Ovary (tissue), 9 donors: ENCODE measurements around the gene SAP30L. TPM values are rescaled to one million over a fixed set of nuclear protein-coding genes. Genes with fewer than 3 reads are reported as not detected.

Experiments used
- DNase-seq, 5 donors: peaks; one replicate each; pipeline ENCODE4 v3.0.0-alpha.2; 2019 to 2020
- H3K27ac ChIP-seq, 2 donors: fragments of 200-600 bp; one replicate each; pipeline versions ENCODE4 v1.5.1 to v1.8.0; 2019 to 2022
- H3K27me3 ChIP-seq: fragments of 200-600 bp; one replicate; pipeline ENCODE4 v1.8.0; 2022
- H3K36me3 ChIP-seq: fragments of 200-600 bp; sonication (generic); one replicate; pipeline ENCODE4 v1.5.1; 2019
- H3K4me1 ChIP-seq: one replicate; pipeline ENCODE4 v1.8.1; 2013; ENCODE audit warnings: mild to moderate bottlenecking, moderate library complexity; ENCODE audit not compliant: insufficient read depth
- H3K4me3 ChIP-seq: fragments of 200-600 bp; sonication (generic); one replicate; pipeline ENCODE4 v1.5.1; 2017
- H3K9me3 ChIP-seq, 2 donors: fragments of 200-600 bp in 1 of 2; sonication (generic) in 1 of 2; one replicate each; pipeline versions ENCODE4 v1.5.1 to v1.8.1; 2013 to 2019; ENCODE audit warnings: mild to moderate bottlenecking in 1 of 2, moderate library complexity in 1 of 2
- EP300 ChIP-seq: sonication (generic); formaldehyde crosslinking; IDR thresholded peaks from one replicate; pipeline ENCODE4 v1.6.1; 2017; ENCODE audit warnings: antibody characterized with exemption
- POLR2A ChIP-seq: fragments of 450-650 bp; IDR thresholded peaks from one replicate; pipeline ENCODE4 v1.6.1; 2017; ENCODE audit warnings: antibody characterized with exemption, mild to moderate bottlenecking, moderate library complexity
- WGBS, 3 donors: extraction: QIAGEN DNeasy Blood & Tissue Kit in 1 of 3; methylation state at CpG; one replicate each; pipeline versions ENCODE4 v1.1.5 to v1.1.7; 2013 to 2017; 5-methylcytosine and 5-hydroxymethylcytosine counted together
- intact Hi-C, 4 donors: fragments of 100-400 bp; cut with DNase I; formaldehyde crosslinking; loops; one replicate each; pipeline versions ENCODE4 v1.11.0 to v1.15.1; 2022 to 2023
- polyA plus RNA-seq, 2 donors: library from polyadenylated mRNA; stranded (reverse); fragments of 200-250 nt in 1 of 2; fragments of 350-450 nt in 1 of 2; fragmentation: Illumina TruSeq in 1 of 2; extraction: RNeasy Lipid Tissue Mini Kit (QIAGEN cat#74804) in 1 of 2; gene quantifications; one replicate each; pipeline ENCODE4 v1.2.3, GENCODE V29; 2013 to 2014
- total RNA-seq, 7 donors: library from RNA; depleted of rRNA in 2 of 7; stranded (reverse); fragments of >200 nt in 2 of 7; fragmentation: NEBNext Ultra II Directional in 3 of 7; extraction: Animal tissue kit (Norgen Biotek cat#: 25700) in 3 of 7; gene quantifications; one replicate each; pipeline versions ENCODE4 v1.1.0 to v1.2.4, GENCODE V29; 2016 to 2023
- TF ChIP-seq, protein P1 (sequence below), 3 donors: fragments of 450-650 bp in 2 of 3; fragments of 200-600 bp in 1 of 3; IDR thresholded peaks; one replicate each; pipeline versions ENCODE4 v1.5.1 to v1.8.0; 2016 to 2022; ENCODE audit warnings: antibody characterized with exemption in 3 of 3, mild to moderate bottlenecking in 1 of 3
- donor health status: DM: no; HTN: no; CAD: no; lungs with moderate emphysema.
- donor health status: DM: no; HTN: no; CAD: no.
- donor health status: Bipolar disorder and iron deficiency.
- donor health status: DM: yes; HTN: yes; CAD: no.
- donor health status: DM: no; HTN: no; CAD: no.
- donor health status: DM: yes; HTN: yes; CAD: no.

Gene SAP30L
- total and polyA plus RNA-seq, 9 donors = 18.7 to 63.1 (median 41.5) TPM

GRCh38 chr5:154406826-154407225 lies 39.0 kb upstream of the SAP30L start:
- no peaks in the 10 kb centered on the region for H3K36me3 ChIP-seq
- no peak for DNase-seq
- TF ChIP-seq POLR2A (no peak), EP300 (no peak)
- TF ChIP-seq, protein P1, sequence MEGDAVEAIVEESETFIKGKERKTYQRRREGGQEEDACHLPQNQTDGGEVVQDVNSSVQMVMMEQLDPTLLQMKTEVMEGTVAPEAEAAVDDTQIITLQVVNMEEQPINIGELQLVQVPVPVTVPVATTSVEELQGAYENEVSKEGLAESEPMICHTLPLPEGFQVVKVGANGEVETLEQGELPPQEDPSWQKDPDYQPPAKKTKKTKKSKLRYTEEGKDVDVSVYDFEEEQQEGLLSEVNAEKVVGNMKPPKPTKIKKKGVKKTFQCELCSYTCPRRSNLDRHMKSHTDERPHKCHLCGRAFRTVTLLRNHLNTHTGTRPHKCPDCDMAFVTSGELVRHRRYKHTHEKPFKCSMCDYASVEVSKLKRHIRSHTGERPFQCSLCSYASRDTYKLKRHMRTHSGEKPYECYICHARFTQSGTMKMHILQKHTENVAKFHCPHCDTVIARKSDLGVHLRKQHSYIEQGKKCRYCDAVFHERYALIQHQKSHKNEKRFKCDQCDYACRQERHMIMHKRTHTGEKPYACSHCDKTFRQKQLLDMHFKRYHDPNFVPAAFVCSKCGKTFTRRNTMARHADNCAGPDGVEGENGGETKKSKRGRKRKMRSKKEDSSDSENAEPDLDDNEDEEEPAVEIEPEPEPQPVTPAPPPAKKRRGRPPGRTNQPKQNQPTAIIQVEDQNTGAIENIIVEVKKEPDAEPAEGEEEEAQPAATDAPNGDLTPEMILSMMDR (IDR thresholded peaks at IDR 0.05) = no peak
- WGBS, 3 donors = 61 to 70% (median 61%) methylated on average over 4 of the region's 4 CpGs
- no peak overlapping the region for H3K4me3 ChIP-seq
- no peak overlapping the region for H3K27ac ChIP-seq
- H3K27me3 ChIP-seq = no peaks in the 10 kb centered on the region
- intact Hi-C loops = loop anchor here in 2 of 4 donors (10.0 kb wide), 3 partner anchors 212 to 332 kb away; partner anchors contain the start of gene GALNT10 (in 1 of the 2)
- peaks cover 6% of the 10 kb centered on the region for H3K4me1 ChIP-seq
- no peaks in the 10 kb centered on the region for H3K9me3 ChIP-seq

DNA sequence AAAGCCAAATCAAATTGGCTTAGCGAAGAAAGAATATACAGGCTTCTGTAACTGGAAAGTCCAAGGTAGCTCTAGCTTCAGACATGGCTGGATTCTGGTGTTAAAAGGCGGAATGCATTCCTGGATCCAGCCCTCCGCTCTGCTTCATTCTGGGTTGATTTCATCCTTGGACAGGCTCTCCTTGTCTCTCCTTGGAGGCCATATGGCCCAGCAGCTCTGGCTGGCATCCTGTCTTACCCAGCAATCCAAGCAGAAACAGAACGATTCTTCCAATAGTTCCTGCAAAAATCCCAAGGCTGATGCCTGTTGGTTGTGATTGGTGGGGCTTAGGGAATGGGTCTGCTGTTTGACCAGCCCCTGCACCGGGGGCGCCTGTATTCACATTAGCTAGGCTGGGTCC lies 37.0 kb upstream of the SAP30L start:
- no peak for DNase-seq
- intact Hi-C loops = loop anchor here in 2 of 4 donors (10.0 kb wide), 3 partner anchors 214 to 334 kb away; partner anchors contain the start of gene GALNT10 (in 1 of the 2)
- no peaks in the 10 kb centered on the region for H3K36me3 ChIP-seq
- H3K4me3 ChIP-seq = no peak overlapping the region
- H3K4me1 ChIP-seq = peaks cover 6% of the 10 kb centered on the region
- no peaks in the 10 kb centered on the region for H3K27me3 ChIP-seq
- TF ChIP-seq POLR2A (no peak), EP300 (no peak)
- TF ChIP-seq, protein P1 (IDR thresholded peaks at IDR 0.05) = no peak
- WGBS, 3 donors = 85 to 88% (median 85%) methylated on average over 6 of the region's 6 CpGs
- no peak overlapping the region for H3K27ac ChIP-seq
- no peaks in the 10 kb centered on the region for H3K9me3 ChIP-seq

- Histone ChIP-seq H3K27me3 (no peaks in the 10 kb centered on the region), H3K36me3 (no peaks in the 10 kb centered on the region), H3K27ac (no peak overlapping the region), H3K4me1 (peaks cover 6% of the 10 kb centered on the region), H3K4me3 (no peak overlapping the region), H3K9me3 (no peaks in the 10 kb centered on the region)
- 88 to 91% (median 90%) methylated on average over 15 of the region's 15 CpGs for WGBS, 3 donors
- intact Hi-C loops = loop anchor here in 2 of 4 donors (10.0 kb wide), 3 partner anchors 215 to 335 kb away; partner anchors contain the start of gene GALNT10 (in 1 of the 2)
- TF ChIP-seq EP300 (no peak), POLR2A (no peak)
- TF ChIP-seq, protein P1 (IDR thresholded peaks at IDR 0.05) = no peak
- DNase-seq = no peak
These were observed 36.5 kb upstream of the SAP30L start for GRCh38 chr5:154409230-154409840.

DNA sequence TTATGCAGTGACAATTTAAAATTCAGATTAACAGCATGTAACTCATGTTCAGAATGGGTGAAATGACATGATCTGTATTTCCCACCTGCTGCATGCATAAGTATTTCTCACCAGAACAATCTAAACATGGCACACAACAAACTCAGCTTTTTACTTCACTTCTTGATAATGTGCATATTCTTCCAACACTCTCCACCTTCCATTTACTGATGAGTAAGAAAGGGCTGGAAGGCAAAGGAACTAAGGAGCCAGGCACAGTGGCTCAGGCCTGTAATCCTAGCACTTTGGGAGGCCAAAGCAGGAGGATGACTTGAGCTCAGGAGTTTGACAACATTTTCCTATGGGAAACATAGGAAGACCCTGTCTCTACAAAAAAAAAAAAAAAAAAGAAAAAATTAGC lies 35.8 kb upstream of the SAP30L start:
- no peak overlapping the region for H3K4me3 ChIP-seq
- H3K9me3 ChIP-seq = no peaks in the 10 kb centered on the region
- H3K27me3 ChIP-seq = no peaks in the 10 kb centered on the region
- intact Hi-C loops = no loop called here
- no peak for DNase-seq
- no peak overlapping the region for H3K27ac ChIP-seq
- TF ChIP-seq EP300 = no peak
- TF ChIP-seq, protein P1 (IDR thresholded peaks at IDR 0.05) = no peak
- no peak for TF ChIP-seq POLR2A
- H3K36me3 ChIP-seq = no peaks in the 10 kb centered on the region
- H3K4me1 ChIP-seq = peaks cover 4% of the 10 kb centered on the region
